K562 (cell line): ENCODE measurements around the gene EIF4G2. TPM values are rescaled to one million over a fixed set of nuclear protein-coding genes. Genes with fewer than 3 reads are reported as not detected.

Experiments used
- ATAC-seq: fragments of 200-7000 bp; cut with Tn5 transposase; 3 replicates; pipeline ENCODE4 v1.9.1; 2020; ENCODE audit warnings: moderate library complexity
- BruUV-seq: library from RNA; stranded (reverse); fragments of 400-500 nt; replicated peaks from 2 replicates; lab custom pipeline; 2021; lab: Mats Ljungman, UMichigan
- CTCF ChIA-PET: fragments of 300-600 bp; formaldehyde crosslinking; extraction: SDS; loops from one replicate; lab custom pipeline; 2021; ENCODE audit warnings: low intra/inter-chr PET ratio; lab: Yijun Ruan, JAX
- POLR2A ChIA-PET: fragments of 300-600, 350-650 bp; sonication (Branson Sonifier 250); formaldehyde crosslinking; extraction: SDS; loops from one replicate; lab custom pipeline; 2021; ENCODE audit warnings: antibody characterized with exemption, inconsistent platforms; lab: Yijun Ruan, JAX
- DNase-seq, 4 experiments: peaks; one replicate each; pipeline versions ENCODE4 v3.0.0 to v3.0.0-alpha.2; 2011 to 2018; ENCODE audit warnings: low spot score in 3 of 4, mixed read lengths in 3 of 4; ENCODE audit errors: extremely low read depth in 1 of 4
- FAIRE-seq: peaks from 2 replicates; lab custom pipeline; 2011; peaks lifted over from hg19 to GRCh38; lab: Jason Lieb, UNC
- H2AFZ ChIP-seq: 2 replicates; pipeline ENCODE4 v1.6.0; 2011; ENCODE audit warnings: low read depth, low read length, control low read depth, inconsistent platforms
- H3K27ac ChIP-seq: fragments of 200-600 bp; 3 replicates; pipeline ENCODE4 v1.8.0; 2011; ENCODE audit warnings: low read depth, mild to moderate bottlenecking, control low read depth, inconsistent platforms, low read length, moderate library complexity, mixed read lengths; ENCODE audit errors: extremely low read depth
- H3K27me3 ChIP-seq, 2 experiments: fragments of 300-600 bp in 1 of 2; 2 replicates in 1 of 2; 3 replicates in 1 of 2; pipeline versions ENCODE4 v1.6.0 to v1.8.0; 2011; ENCODE audit warnings: inconsistent platforms in 2 of 2, low read length in 2 of 2, mild to moderate bottlenecking in 1 of 2, mixed read lengths in 1 of 2, moderate library complexity in 1 of 2; ENCODE audit not compliant: control insufficient read depth in 2 of 2, insufficient read depth in 2 of 2
- H3K36me3 ChIP-seq: fragments of 300-600 bp; 3 replicates; pipeline ENCODE4 v1.8.0; 2011; ENCODE audit warnings: mild to moderate bottlenecking, low read length, inconsistent platforms; ENCODE audit not compliant: control insufficient read depth, insufficient read depth
- H3K4me1 ChIP-seq, 2 experiments: fragments of 200-600 bp in 1 of 2; replicated peaks in 1 of 2; 2 replicates in 1 of 2; 3 replicates in 1 of 2; pipeline versions ENCODE4 v1.5.1 to v1.8.0; 2011; ENCODE audit warnings: inconsistent platforms in 2 of 2, low read length in 2 of 2, mild to moderate bottlenecking in 1 of 2, mixed read lengths in 1 of 2, moderate library complexity in 1 of 2; ENCODE audit not compliant: control insufficient read depth in 2 of 2, insufficient read depth in 2 of 2
- H3K4me2 ChIP-seq: 2 replicates; pipeline ENCODE4 v1.6.1; 2011; ENCODE audit warnings: low read length, control low read depth, inconsistent platforms, mixed read lengths; ENCODE audit not compliant: insufficient read depth
- H3K4me3 ChIP-seq: fragments of 200-600 bp; sonication (generic), shearing (Covaris generic); 2 replicates; pipeline ENCODE4 v1.5.1; 2016; ENCODE audit warnings: control low read depth, inconsistent platforms
- H3K79me2 ChIP-seq: fragments of 200-600 bp; 3 replicates; pipeline ENCODE4 v1.8.0; 2011; ENCODE audit warnings: low read length, inconsistent platforms; ENCODE audit not compliant: control insufficient read depth, insufficient read depth
- H3K9ac ChIP-seq, 2 experiments: 2 replicates each; pipeline versions ENCODE4 v1.6.0 to v1.6.1; 2011; ENCODE audit warnings: low read depth in 2 of 2, low read length in 2 of 2, control low read depth in 1 of 2, inconsistent platforms in 1 of 2, mild to moderate bottlenecking in 1 of 2, mixed read lengths in 1 of 2; ENCODE audit not compliant: insufficient read depth in 1 of 2
- H3K9me1 ChIP-seq: one replicate; pipeline ENCODE4 v1.6.0; 2011; ENCODE audit warnings: inconsistent platforms, mild to moderate bottlenecking, low read length, moderate library complexity; ENCODE audit not compliant: control insufficient read depth, insufficient read depth
- H3K9me3 ChIP-seq: replicated peaks from 2 replicates; pipeline ENCODE4 v1.5.1; 2011; ENCODE audit warnings: low read depth, low read length, inconsistent platforms; ENCODE audit not compliant: control insufficient read depth, insufficient read depth
- H4K20me1 ChIP-seq: replicated peaks from 2 replicates; pipeline ENCODE4 v1.6.1; 2011; ENCODE audit warnings: low read length, inconsistent platforms, mixed read lengths; ENCODE audit not compliant: control insufficient read depth, insufficient read depth
- CREB1 ChIP-seq, 2 experiments: sonication (generic) in 1 of 2; formaldehyde crosslinking in 1 of 2; IDR thresholded peaks; 2 replicates each; pipeline versions ENCODE4 v1.6.1 to v1.8.0; 2012 to 2022; ENCODE audit warnings: inconsistent platforms in 1 of 2, mild to moderate bottlenecking in 1 of 2, missing genetic modification reagents in 1 of 2, moderate library complexity in 1 of 2
- MTA1 ChIP-seq: fragments of 450-650 bp; IDR thresholded peaks from 2 replicates; pipeline ENCODE4 v1.6.1; 2017; ENCODE audit warnings: borderline replicate concordance
- PBX2 ChIP-seq, 2 experiments: IDR thresholded peaks in 1 of 2; conservative IDR thresholded peaks in 1 of 2; 2 replicates each; pipeline ENCODE4 v1.6.1; 2016; ENCODE audit warnings: low read depth in 2 of 2, mild to moderate bottlenecking in 1 of 2, missing compliant biosample characterization in 1 of 2, missing genetic modification characterization in 1 of 2, moderate library complexity in 1 of 2
- SP1 ChIP-seq: sonication (generic); formaldehyde crosslinking; IDR thresholded peaks from 2 replicates; pipeline ENCODE4 v1.8.1; 2022; ENCODE audit warnings: mild to moderate bottlenecking, missing genetic modification reagents
- SPI1 ChIP-seq: IDR thresholded peaks from 2 replicates; pipeline ENCODE4 v1.6.1; 2011; ENCODE audit warnings: low read depth, low read length, control low read depth, borderline replicate concordance
- ZNF174 ChIP-seq: fragments of 250-450 bp; sonication (Bioruptor Pico); IDR thresholded peaks from 2 replicates; pipeline ENCODE4 v1.4.0; 2020; ENCODE audit warnings: mild to moderate bottlenecking
- ZNF239 ChIP-seq: fragments of 250-450 bp; sonication (Bioruptor Pico); IDR thresholded peaks from 2 replicates; pipeline ENCODE4 v1.4.0; 2020; ENCODE audit warnings: mild to moderate bottlenecking
- WGBS: fragments of 100-300 bp; shearing (Covaris generic); methylation state at CpG from one replicate; pipeline ENCODE4 v1.1.6; 2016; ENCODE audit warnings: low coverage, mixed read lengths; ENCODE audit not compliant: insufficient coverage; ENCODE audit errors: missing lambda C conversion rate; 5-methylcytosine and 5-hydroxymethylcytosine counted together
- in situ Hi-C: fragments of 300-500 bp; cut with MboI; formaldehyde crosslinking; loops from 4 replicates; pipeline ENCODE4 v1.15.0; 2018; ENCODE audit warnings: inconsistent platforms, mixed read lengths
- intact Hi-C: fragments of 100-400 bp; cut with micrococcal nuclease; formaldehyde crosslinking; loops from 2 replicates; pipeline ENCODE4 v1.14.2; 2022
- polyA plus RNA-seq, 8 experiments: library from polyadenylated mRNA; depleted of rRNA in 4 of 8; stranded (reverse) in 5 of 8; unstranded in 3 of 8; fragments of >200 nt; fragmentation: Nextera tagmentation in 2 of 8; fragmentation: Illumina TruSeq in 1 of 8; extraction: Ambion mirVana in 2 of 8; extraction: Trizol in 1 of 8; gene quantifications; 2 replicates each; pipeline versions ENCODE4 v1.2.1 to v1.2.3, GENCODE V29; 2011 to 2014; ENCODE audit warnings: inconsistent platforms in 1 of 8, missing spikeins in 1 of 8
- total RNA-seq, 7 experiments: library from RNA; depleted of rRNA in 6 of 7; stranded (reverse); fragments of >200 nt in 6 of 7; fragmentation: Illumina TruSeq in 2 of 7; extraction: Trizol in 2 of 7; gene quantifications; 2 replicates each; pipeline versions ENCODE4 v1.2.1 to v1.2.3, GENCODE V29; 2011 to 2021; ENCODE audit warnings: low replicate concordance in 1 of 7

Gene EIF4G2
- total and polyA plus RNA-seq, 9 of the 15 experiments (the other 6 are each of a cell fraction or from before 2014, with no cell fraction given) = 206 to 790 (median 646) TPM

DNA sequence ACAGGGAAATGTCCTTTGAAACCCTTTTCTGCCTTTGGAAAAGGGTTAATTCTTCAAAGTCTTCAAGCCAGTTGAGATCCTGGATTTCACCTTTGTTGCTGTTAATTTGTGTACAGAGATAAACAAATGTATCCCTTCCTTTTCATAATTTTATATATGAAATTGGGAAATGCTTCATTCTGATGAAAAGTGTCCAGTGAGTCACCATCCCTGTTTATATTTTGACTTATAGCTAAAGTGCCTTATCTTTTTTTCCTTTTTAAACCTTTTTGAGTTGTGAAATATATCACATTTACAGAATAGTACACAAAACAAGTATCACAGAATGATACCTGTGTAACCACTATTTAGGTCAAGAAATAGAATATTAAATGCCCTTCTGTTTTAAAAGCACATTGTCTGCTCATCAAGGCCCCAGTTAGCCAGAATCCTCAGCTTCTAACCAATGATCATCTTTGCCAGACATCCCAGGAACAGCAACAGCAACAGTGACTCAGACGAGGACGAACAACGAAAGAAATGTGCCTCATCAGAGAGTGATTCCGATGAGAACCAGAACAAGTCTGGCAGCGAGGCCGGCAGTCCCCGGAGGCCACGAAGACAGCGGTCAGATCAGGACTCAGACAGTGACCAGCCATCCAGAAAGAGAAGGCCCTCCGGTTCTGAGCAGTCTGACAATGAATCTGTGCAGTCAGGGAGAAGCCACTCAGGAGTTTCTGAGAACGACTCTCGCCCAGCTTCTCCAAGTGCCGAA lies 30.3 kb downstream of the EIF4G2 start:
- TF ChIP-seq ZNF239 = no peak

DNA sequence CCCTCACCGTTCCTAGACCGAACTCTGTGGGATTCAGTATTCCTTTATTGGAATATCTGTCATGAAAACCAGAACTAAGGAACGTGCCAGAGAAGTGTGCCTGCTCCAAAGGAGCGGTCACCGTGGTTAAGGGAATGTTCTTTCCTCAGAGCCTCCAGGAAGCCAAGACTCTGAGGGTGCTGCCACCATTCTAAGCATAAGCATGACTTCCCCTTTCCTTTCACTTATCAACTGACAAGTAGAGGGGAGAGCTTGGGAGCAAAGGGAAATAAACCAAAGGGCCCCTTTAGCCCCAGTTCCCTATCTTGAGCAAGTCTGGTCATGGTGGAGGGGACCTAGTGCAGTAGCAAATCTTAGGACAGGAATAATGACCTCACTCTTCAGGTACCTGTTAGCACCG lies 30.9 kb downstream of the EIF4G2 start:
- Histone ChIP-seq H3K4me2 (no peak overlapping the region), H3K9me3 (no peaks in the 10 kb centered on the region), H3K36me3 (peaks cover 60% of the 10 kb centered on the region), H3K27ac (no peak overlapping the region), H3K9ac (no peak overlapping the region), H4K20me1 (no peaks in the 10 kb centered on the region), H3K27me3 (no peaks in the 10 kb centered on the region), H3K9me1 (no peaks in the 10 kb centered on the region), H3K4me3 (no peak overlapping the region), H2AFZ (no peak overlapping the region), H3K4me1 (no peaks in the 10 kb centered on the region), H3K79me2 (no peaks in the 10 kb centered on the region)
- POLR2A ChIA-PET = interaction anchor here (0.9 to 1.4 kb wide), 2 partner anchors 15 to 31 kb away, joined by 5 read pairs; partner anchors contain the start of gene EIF4G2
- WGBS = 82% methylated on average over 6 of the region's 6 CpGs
- TF ChIP-seq CREB1 (IDR thresholded peaks at IDR 0.05) (no peak), CREB1 (CRISPR knock-in tag; IDR thresholded peaks at IDR 0.05) (no peak), ZNF174 (no peak), SPI1 (peak; percentile 73; the same call in 1 of the 2 replicates), MTA1 (no peak), SP1 (CRISPR knock-in tag) (no peak), PBX2 (CRISPR knock-in tag; IDR thresholded peaks at IDR 0.05; ENCODE audit: low read depth) (no peak), PBX2 (tag; conservative IDR thresholded peaks at IDR 0.05; ENCODE audit: low read depth) (no peak)
- intact Hi-C loops = no loop called here
- ATAC-seq (no peak), FAIRE-seq (no peak), DNase-seq (no peak)
- in situ Hi-C loops = loop anchor here (25.0 kb wide), 1 partner anchor 484 kb away; no protein-coding TSS in a partner anchor
- BruUV-seq = no TSS peak
- CTCF ChIA-PET = no interaction called here

More for the DNA sequence above, 30.3 kb downstream of the EIF4G2 start:
- H3K9ac ChIP-seq = no peak overlapping the region
- no peaks in the 10 kb centered on the region for H3K9me1 ChIP-seq
- no peak for FAIRE-seq
- H2AFZ ChIP-seq = no peak overlapping the region
- no peaks in the 10 kb centered on the region for H3K27me3 ChIP-seq
- no TSS peak for BruUV-seq
- intact Hi-C loops = no loop called here
- H3K4me3 ChIP-seq = no peak overlapping the region
- H3K4me1 ChIP-seq = no peaks in the 10 kb centered on the region
- no peaks in the 10 kb centered on the region for H3K79me2 ChIP-seq
- no peak for ATAC-seq
- in situ Hi-C loops = loop anchor here (25.0 kb wide), 1 partner anchor 484 kb away; no protein-coding TSS in a partner anchor
- no peak for DNase-seq
- H3K36me3 ChIP-seq = peaks cover 60% of the 10 kb centered on the region
- no peaks in the 10 kb centered on the region for H3K9me3 ChIP-seq
- CTCF ChIA-PET = no interaction called here
- 86% methylated on average over 13 of the region's 13 CpGs for whole genome bisulfite sequencing
- H3K4me2 ChIP-seq = no peak overlapping the region
- POLR2A ChIA-PET = interaction anchor here (0.6 to 1.4 kb wide), 3 partner anchors 14 to 262 kb away, joined by 3 to 5 read pairs (median 5); partner anchors contain the start of gene EIF4G2
- H4K20me1 ChIP-seq = no peaks in the 10 kb centered on the region
- H3K27ac ChIP-seq = no peak overlapping the region
